GM19351 (cell line): ENCODE results near the gene MZB1.

ENCODE experiments used
- ATAC-seq: cut with Tn5 transposase; IDR thresholded peaks from one replicate; pipeline ENCODE4 v1.9.1; 2021; ENCODE audit warnings: mild to moderate bottlenecking, moderate library complexity; ENCODE audit not compliant: unreplicated experiment

The MZB1 gene

GRCh38 chr5:139389701-139390638, at the start of gene MZB1:
MZB1 (minus strand) TSS chr5:139389913; CDS start chr5:139389856, 57 bp downstream.
- ATAC-seq = peak; percentile 45

GRCh38 chr5:139439013-139439903, 49.5 kb upstream of the MZB1 start, which contains the start of gene DNAJC18:
DNAJC18 (minus strand) TSS chr5:139439525; CDS start chr5:139439445, 80 bp downstream.
- ATAC-seq = peak; percentile 91

- ATAC-seq = no peak
Measured at GRCh38 chr5:139438707-139439012, 48.9 kb upstream of the MZB1 start.

GRCh38 chr5:139435676-139436075, 46.0 kb upstream of the MZB1 start:
- no peak for ATAC-seq

GRCh38 chr5:139431706-139432105, 42.0 kb upstream of the MZB1 start:
- ATAC-seq = no peak

GRCh38 chr5:139430015-139430414, 40.3 kb upstream of the MZB1 start:
- no peak for ATAC-seq

- ATAC-seq = no peak
Measured at GRCh38 chr5:139426203-139426885, 36.6 kb upstream of the MZB1 start.

- no peak for ATAC-seq
Measured at GRCh38 chr5:139425497-139425896, 35.8 kb upstream of the MZB1 start.

- no peak for ATAC-seq
Measured at GRCh38 chr5:139422307-139422893, 32.7 kb upstream of the MZB1 start.

- no peak for ATAC-seq
Measured at GRCh38 chr5:139419226-139420192, 29.8 kb upstream of the MZB1 start.

GRCh38 chr5:139418793-139419192, 29.1 kb upstream of the MZB1 start:
- no peak for ATAC-seq

- no peak for ATAC-seq
Measured at GRCh38 chr5:139417214-139417613, 27.5 kb upstream of the MZB1 start.

- no peak for ATAC-seq
Measured at GRCh38 chr5:139416651-139417050, 26.9 kb upstream of the MZB1 start.

GRCh38 chr5:139415869-139416268, 26.2 kb upstream of the MZB1 start:
- no peak for ATAC-seq

GRCh38 chr5:139415221-139415861, 25.6 kb upstream of the MZB1 start:
- ATAC-seq = no peak

- ATAC-seq = no peak
Measured at GRCh38 chr5:139414581-139415130, 24.9 kb upstream of the MZB1 start.

GRCh38 chr5:139413963-139414362, 24.2 kb upstream of the MZB1 start:
- ATAC-seq = no peak

GRCh38 chr5:139413153-139413552, 23.4 kb upstream of the MZB1 start:
- no peak for ATAC-seq
